22Rv1 (cell line): ENCODE data around the gene MTERF4.

Source experiments
- ZFX ChIP-seq: fragments of 450-650 bp; IDR thresholded peaks from 2 replicates; pipeline ENCODE4 v1.6.1; 2017; ENCODE audit warnings: antibody characterized with exemption, borderline replicate concordance
- TF ChIP-seq, protein P1 (sequence below): fragments of 450-650 bp; IDR thresholded peaks from 2 replicates; pipeline ENCODE4 v1.5.1; 2017; ENCODE audit warnings: mild to moderate bottlenecking

- TF ChIP-seq, protein P1, sequence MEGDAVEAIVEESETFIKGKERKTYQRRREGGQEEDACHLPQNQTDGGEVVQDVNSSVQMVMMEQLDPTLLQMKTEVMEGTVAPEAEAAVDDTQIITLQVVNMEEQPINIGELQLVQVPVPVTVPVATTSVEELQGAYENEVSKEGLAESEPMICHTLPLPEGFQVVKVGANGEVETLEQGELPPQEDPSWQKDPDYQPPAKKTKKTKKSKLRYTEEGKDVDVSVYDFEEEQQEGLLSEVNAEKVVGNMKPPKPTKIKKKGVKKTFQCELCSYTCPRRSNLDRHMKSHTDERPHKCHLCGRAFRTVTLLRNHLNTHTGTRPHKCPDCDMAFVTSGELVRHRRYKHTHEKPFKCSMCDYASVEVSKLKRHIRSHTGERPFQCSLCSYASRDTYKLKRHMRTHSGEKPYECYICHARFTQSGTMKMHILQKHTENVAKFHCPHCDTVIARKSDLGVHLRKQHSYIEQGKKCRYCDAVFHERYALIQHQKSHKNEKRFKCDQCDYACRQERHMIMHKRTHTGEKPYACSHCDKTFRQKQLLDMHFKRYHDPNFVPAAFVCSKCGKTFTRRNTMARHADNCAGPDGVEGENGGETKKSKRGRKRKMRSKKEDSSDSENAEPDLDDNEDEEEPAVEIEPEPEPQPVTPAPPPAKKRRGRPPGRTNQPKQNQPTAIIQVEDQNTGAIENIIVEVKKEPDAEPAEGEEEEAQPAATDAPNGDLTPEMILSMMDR = no peak
- no peak for TF ChIP-seq ZFX
Measured at GRCh38 chr2:241122376-241123002, 20.4 kb upstream of the MTERF4 start.
